ENCODE data around the gene NXPH3. TPM values are rescaled to one million over a fixed set of nuclear protein-coding genes. Genes with fewer than 3 reads are reported as not detected.
"Not testable (repeated sequence)": the region's sequence is repeated elsewhere in the genome, so short reads cannot be mapped to it uniquely, and the experiment has no call there.

Gene NXPH3
- total RNA-seq, 1 experiment from 2014 or later: 2.4 TPM

DNA sequence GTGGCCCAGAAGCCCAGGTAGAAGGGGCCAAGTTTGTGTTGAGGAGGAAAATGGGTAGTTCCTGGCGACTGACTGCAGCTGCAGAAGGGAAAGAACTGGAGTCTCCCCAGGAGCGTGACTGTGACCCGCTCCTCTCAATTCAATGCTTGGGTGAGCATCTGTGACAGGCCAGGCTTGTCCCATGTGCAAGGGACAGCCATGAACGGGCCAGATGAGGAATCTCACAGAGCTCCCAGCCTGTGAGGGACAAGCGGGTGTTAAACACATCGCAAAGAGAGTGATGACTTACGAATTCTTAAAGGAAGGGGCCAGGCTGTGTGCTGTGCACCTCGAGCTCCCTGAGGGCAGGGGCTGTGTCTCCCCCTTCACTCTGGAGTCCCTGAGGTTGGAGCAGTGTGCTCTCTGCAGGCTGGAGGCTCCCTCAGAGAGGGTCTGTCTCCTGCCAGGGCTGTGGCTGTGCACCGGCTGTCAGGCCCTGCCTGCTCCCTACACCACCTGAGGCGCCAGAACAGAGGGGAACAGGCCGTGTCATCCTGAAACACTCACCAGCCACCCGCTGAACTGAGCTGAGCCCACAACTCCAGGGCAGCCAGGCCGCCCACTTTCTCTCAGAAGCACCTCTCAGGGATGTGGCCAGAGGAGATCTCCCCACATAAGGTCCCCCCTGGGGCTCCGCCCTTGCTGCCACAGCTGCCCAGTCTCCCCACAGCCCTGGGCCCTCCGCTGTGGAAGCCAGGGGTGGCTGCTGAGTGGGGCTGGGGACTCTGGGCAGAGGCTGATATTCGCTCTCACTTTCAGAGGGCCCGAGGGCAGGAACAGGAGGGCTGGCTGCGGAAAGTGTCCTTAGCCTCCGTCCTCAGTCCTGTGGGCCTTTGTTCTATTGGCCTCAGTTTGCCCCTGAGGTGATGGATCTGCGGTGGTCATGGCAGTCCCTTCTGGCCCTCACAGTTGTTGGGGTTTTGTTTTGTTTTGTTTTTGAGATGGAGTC is 25.7 kb upstream of the NXPH3 start:
- Histone ChIP-seq H3K4me3 (ENCODE audit: insufficient read depth, low read depth, low read length) (no peak overlapping the region), H3K36me3 (replicated peaks; ENCODE audit: control insufficient read depth, insufficient read depth, low read length) (no peaks in the 10 kb centered on the region), H3K27me3 (ENCODE audit: control insufficient read depth, insufficient read depth, low read length) (no peaks in the 10 kb centered on the region)
- peak; percentile 41 for DNase-seq

DNA sequence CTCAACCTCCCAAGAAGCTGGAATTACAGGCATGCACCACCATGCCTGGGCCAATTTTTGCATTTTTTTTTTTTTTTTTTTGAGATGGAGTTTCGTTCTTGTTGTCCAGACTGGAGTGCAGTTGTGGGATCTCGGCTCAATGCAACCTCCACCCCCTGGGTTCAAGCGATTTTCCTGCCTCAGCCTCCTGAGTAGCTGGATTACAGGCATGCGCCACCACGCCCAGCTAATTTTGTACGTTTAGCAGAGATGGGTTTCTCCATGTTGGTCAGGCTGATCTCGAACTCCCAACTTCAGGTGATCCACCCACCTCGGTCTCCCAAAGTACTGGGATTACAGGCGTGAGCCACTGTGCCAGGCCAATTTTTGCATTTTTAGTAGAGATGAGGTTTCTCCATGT is 24.9 kb upstream of the NXPH3 start:
- not testable (repeated sequence) for DNase-seq; H3K36me3 ChIP-seq (replicated peaks; ENCODE audit: control insufficient read depth, insufficient read depth, low read length); H3K4me3 ChIP-seq (ENCODE audit: insufficient read depth, low read depth, low read length); H3K27me3 ChIP-seq (ENCODE audit: control insufficient read depth, insufficient read depth, low read length)

DNA sequence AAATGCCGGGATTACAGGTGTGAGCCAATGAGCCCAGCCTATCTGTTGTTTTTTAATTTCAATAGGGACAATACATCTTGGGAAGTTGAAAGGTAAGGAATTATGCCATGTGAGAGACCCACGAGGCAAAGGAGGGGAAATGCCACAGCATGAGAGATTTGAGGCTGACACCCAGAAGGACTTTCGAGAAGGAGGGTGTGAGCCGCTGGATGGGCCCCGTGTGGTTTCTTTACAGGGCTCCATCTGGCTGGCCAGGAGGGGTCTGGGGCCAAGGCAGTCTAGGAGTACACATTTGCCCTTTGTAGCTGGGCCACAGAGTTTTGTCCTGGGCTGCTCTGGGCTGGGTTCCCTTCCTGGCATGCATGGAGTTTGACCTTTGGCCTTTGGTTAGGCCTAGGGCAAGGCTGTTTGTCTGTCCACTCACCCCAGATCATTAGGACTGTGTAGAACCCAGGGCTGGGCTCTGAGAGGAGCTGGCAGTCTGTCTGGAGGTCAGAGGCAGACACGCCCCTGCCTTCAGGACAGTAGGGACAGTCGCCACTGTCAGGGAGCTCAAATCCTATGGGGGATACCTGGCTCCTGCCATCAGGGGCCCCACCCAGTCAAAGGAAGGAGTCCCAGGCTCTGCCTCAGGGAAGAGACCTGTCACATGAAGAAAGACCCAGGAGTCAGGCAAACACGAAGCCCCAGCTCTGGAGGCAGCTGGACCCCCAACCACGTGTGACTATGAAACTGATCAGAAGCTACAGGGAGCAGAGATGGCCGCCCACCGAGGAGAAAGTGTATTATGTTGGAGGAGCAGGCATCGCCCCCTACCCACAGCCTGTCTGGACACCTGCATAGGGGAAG is 24.2 kb upstream of the NXPH3 start:
- Histone ChIP-seq H3K27me3 (ENCODE audit: control insufficient read depth, insufficient read depth, low read length) (no peaks in the 10 kb centered on the region), H3K4me3 (ENCODE audit: insufficient read depth, low read depth, low read length) (no peak overlapping the region), H3K36me3 (replicated peaks; ENCODE audit: control insufficient read depth, insufficient read depth, low read length) (no peaks in the 10 kb centered on the region)
- peak; percentile 22 for DNase-seq

DNA sequence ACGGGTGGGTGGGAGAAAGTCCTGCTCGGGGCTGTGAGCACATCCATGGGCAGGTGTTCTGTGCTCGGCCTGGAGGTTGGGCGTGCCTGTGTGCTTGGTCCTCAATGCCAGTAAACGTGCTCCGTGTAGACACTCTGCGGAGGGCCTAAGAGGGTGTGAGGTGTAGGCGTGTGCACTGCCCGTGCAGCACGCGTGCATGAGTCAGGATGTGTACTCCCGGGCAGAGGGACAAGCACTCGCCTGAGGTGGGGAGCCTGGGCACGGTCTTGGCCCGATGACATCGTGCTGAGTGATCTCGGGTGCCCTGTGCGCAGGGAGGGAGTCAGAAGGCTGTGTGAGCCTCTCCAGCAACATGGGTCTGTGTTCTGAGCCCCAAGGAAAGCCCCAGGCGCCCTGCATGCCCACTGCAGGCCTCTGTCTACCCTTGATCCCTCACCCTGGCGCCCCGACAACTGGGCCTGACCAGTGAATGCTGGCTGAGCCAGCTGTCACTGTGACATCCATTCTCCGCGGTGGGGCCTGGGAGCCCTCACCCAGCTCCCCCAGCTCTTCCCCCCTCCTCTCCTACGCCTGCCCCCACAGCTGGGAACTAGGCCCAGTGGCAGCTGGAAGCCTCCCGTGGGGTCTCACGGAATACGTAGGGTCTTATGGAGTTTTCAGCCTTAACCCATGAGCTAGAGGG is 23.5 kb upstream of the NXPH3 start:
- H3K36me3 ChIP-seq (replicated peaks; ENCODE audit: control insufficient read depth, insufficient read depth, low read length): no peaks in the 10 kb centered on the region
- H3K27me3 ChIP-seq (ENCODE audit: control insufficient read depth, insufficient read depth, low read length): no peaks in the 10 kb centered on the region
- H3K4me3 ChIP-seq (ENCODE audit: insufficient read depth, low read depth, low read length): no peak overlapping the region
- peak; percentile 35 for DNase-seq

- H3K4me3 ChIP-seq (ENCODE audit: insufficient read depth, low read depth, low read length): no peak overlapping the region
- no peaks in the 10 kb centered on the region for H3K36me3 ChIP-seq (replicated peaks; ENCODE audit: control insufficient read depth, insufficient read depth, low read length)
- no peaks in the 10 kb centered on the region for H3K27me3 ChIP-seq (ENCODE audit: control insufficient read depth, insufficient read depth, low read length)
- peak; percentile 12 for DNase-seq
Measured at GRCh38 chr17:49553676-49554335, 21.9 kb upstream of the NXPH3 start.

GRCh38 chr17:49554694-49555494 is 20.8 kb upstream of the NXPH3 start:
- no peaks in the 10 kb centered on the region for H3K36me3 ChIP-seq (replicated peaks; ENCODE audit: control insufficient read depth, insufficient read depth, low read length)
- H3K4me3 ChIP-seq (ENCODE audit: insufficient read depth, low read depth, low read length): no peak overlapping the region
- no peaks in the 10 kb centered on the region for H3K27me3 ChIP-seq (ENCODE audit: control insufficient read depth, insufficient read depth, low read length)
- DNase-seq: peak; percentile 32

GRCh38 chr17:49555495-49556222 is 20.0 kb upstream of the NXPH3 start:
- no peaks in the 10 kb centered on the region for H3K27me3 ChIP-seq (ENCODE audit: control insufficient read depth, insufficient read depth, low read length)
- H3K36me3 ChIP-seq (replicated peaks; ENCODE audit: control insufficient read depth, insufficient read depth, low read length): no peaks in the 10 kb centered on the region
- peak; percentile 48 for DNase-seq
- H3K4me3 ChIP-seq (ENCODE audit: insufficient read depth, low read depth, low read length): no peak overlapping the region

DNA sequence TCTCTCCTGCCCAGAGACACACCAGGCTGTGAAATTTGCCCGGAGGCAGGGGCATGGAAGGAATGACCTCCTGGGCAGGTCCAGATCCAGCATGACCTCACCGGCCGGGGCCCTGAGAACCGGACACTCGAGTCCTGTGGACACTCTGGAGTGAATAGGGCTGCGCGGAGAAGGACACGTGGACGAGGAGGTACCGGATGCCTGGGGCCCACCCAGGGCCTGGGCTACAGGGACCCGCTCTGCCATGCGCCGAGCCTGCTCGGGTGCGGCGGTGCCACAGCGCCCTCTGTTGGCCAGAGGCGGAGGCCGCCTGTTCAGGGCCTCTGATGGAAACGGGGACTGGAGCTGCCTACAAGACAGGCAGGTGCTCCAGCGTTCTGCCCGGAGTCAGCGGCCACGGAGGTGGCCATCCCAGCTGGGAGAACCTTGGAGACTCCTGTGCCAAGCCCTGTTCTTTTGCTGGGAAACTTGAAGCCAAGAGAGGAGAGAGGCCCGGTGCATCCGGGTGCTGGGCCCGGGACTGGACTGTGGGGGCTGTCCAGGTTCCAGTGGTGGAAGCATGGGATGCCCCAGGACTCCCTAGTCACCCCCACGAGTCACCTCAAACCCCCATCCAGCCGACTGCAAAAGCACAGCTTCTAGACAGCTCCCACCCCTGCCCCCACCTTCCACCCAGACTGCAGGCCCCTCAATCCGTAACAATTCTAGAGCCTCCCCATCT is 19.3 kb upstream of the NXPH3 start:
- Histone ChIP-seq H3K36me3 (replicated peaks; ENCODE audit: control insufficient read depth, insufficient read depth, low read length) (no peaks in the 10 kb centered on the region), H3K27me3 (ENCODE audit: control insufficient read depth, insufficient read depth, low read length) (no peaks in the 10 kb centered on the region), H3K4me3 (ENCODE audit: insufficient read depth, low read depth, low read length) (no peak overlapping the region)
- DNase-seq: peak; percentile 97

GRCh38 chr17:49557312-49558024 is 18.2 kb upstream of the NXPH3 start:
- DNase-seq: peak; percentile 80
- H3K4me3 ChIP-seq (ENCODE audit: insufficient read depth, low read depth, low read length): no peak overlapping the region

DNA sequence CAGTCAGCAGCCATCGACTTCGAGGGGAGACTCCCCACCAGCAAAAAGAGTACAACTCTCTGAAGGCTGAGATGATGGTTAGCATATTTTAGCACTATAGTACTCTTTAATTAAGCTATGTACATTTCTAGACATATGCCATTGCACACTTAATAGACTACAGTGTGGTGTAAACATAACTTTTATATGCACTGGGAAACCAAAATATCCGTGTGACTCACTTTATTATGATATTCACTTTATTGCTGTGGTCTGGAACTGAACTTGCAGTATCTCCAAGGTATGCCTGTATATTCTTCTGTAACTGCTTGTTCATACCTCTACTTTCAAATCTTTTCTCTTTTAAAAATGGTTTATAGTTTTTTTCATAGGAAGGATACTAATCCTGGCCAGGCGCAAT is 11.0 kb upstream of the NXPH3 start:
- H3K27me3 ChIP-seq (ENCODE audit: control insufficient read depth, insufficient read depth, low read length): peaks cover 6% of the 10 kb centered on the region
- H3K36me3 ChIP-seq (replicated peaks; ENCODE audit: control insufficient read depth, insufficient read depth, low read length): no peaks in the 10 kb centered on the region
- H3K4me3 ChIP-seq (ENCODE audit: insufficient read depth, low read depth, low read length): no peak overlapping the region
- no peak for DNase-seq

More at GRCh38 chr17:49557312-49558024, 18.2 kb upstream of the NXPH3 start:
- no peaks in the 10 kb centered on the region for H3K27me3 ChIP-seq (ENCODE audit: control insufficient read depth, insufficient read depth, low read length)
- H3K36me3 ChIP-seq (replicated peaks; ENCODE audit: control insufficient read depth, insufficient read depth, low read length): no peaks in the 10 kb centered on the region

DNA sequence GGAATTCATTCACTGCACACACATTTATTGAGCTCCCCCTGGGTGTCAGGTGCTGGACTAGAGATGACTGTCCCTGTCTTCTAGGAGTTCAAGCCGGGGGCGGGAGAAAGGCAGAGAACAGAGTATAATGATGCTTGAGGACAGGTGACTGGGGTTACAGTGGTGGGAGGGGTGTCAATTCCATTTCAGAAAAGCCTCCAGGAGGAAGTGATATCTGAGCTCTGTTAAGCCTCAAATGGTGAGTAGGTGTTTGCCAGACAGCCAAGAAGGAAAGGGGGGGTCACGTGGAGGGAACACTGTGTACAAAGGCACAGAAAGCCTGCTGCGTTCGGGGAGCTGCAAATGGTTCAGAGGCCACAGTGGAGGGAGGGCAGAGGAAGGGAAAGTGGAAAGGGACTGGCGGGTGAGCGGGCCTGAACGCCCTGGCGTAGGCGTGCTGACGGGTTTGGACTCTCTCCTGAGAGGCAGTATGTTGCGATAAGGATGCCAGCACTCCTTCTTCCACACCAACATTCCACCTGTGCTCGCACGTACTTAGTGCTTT is 9.7 kb upstream of the NXPH3 start:
- Histone ChIP-seq H3K36me3 (replicated peaks; ENCODE audit: control insufficient read depth, insufficient read depth, low read length) (no peaks in the 10 kb centered on the region), H3K27me3 (ENCODE audit: control insufficient read depth, insufficient read depth, low read length) (peaks cover 14% of the 10 kb centered on the region), H3K4me3 (ENCODE audit: insufficient read depth, low read depth, low read length) (no peak overlapping the region)
- DNase-seq: peak; percentile 15

DNA sequence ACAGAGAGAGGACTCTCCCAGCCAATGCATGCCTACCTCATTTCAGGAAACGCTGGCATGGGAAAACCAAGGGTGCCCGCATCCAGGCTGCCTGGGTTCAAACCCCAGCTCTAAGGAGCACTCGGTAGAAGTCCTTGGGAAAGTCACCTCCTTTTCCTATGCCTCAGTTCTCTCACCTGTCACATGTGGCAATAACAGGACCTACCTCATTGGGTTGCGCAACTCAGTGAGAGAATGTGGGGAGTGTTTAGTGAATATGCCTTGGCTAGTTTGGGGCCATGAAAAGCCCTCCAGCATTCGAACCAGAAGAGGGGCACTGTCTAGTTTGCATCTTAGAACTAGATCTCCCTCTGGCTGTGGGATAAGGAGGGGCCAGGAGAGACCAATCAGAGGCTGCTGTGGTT is 9.0 kb upstream of the NXPH3 start:
- Histone ChIP-seq H3K27me3 (ENCODE audit: control insufficient read depth, insufficient read depth, low read length) (peaks cover 19% of the 10 kb centered on the region), H3K4me3 (ENCODE audit: insufficient read depth, low read depth, low read length) (no peak overlapping the region), H3K36me3 (replicated peaks; ENCODE audit: control insufficient read depth, insufficient read depth, low read length) (no peaks in the 10 kb centered on the region)
- DNase-seq: peak; percentile 38
